Stimulated activated CD8-positive, alpha-beta memory T cell treated with anti-CD3 and anti-CD28 coated beads, Interleukin-7, amount 100 ng/mL, for 24 hours (primary cell): ENCODE data around the gene VKORC1L1.
"Not testable (repeated sequence)": the region's sequence is repeated elsewhere in the genome, so short reads cannot be mapped to it uniquely, and the experiment has no call there.

ENCODE experiments used
- DNase-seq: peaks from one replicate; pipeline ENCODE4 v3.0.0-alpha.2; 2020; ENCODE audit warnings: low read depth

VKORC1L1 gene

GRCh38 chr7:65884983-65885382 is 12.1 kb downstream of the VKORC1L1 start:
- DNase-seq = not testable (repeated sequence)

DNA sequence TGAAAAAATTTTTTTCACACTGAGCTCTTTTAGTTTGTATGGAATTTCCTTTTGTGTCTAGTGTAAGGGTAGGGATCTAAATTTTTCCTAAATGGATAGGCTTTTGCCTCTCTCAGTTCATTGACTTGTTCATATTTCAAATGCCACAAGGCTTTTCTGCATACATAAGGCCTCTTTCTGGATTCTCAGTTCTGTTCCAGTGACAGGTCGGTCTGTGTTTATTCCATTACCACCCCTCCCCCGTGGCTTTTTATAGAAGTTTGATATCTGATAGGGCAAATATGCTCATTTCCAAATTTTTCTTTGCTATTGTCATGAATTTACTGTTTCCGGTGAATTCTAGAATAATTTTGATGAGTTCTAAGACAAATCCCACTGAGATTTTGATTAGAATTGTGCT is 12.7 kb downstream of the VKORC1L1 start:
- DNase-seq = not testable (repeated sequence)

DNA sequence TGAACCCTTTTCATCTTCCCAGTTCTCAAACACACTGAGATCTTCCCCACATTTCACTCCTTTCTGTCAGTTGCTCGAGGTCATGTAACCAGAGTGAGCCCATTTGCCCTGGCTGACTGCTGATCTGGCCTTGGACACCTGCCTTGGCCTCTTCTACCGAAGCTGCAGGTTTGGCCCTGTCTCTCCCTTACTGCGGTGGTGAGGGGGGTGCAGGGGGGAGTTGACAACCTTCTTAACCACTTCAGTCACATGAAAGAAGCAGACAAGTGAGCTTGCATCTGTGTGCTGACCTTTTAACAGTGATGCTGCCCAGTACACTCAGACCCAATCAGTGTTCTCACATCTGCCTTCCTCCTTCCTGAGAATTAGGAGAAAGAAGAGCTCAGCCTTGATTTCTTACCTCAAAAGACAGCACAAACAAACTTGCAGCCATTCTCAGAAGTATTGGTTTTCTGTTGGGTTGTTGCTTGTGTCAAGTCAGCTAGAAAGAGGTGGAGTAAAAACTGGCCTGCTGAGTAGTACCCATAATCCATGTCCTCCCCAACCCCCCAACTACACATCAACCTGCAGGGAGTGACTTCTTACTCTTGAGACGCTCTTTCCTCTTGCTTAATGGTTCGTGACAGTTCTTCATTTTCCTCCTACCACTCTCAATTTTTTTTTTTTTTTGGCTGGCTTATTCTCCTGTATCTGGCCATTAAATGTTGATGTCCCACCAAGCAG is 15.7 kb downstream of the VKORC1L1 start:
- not testable (repeated sequence) for DNase-seq

- not testable (repeated sequence) for DNase-seq
These were observed 16.8 kb downstream of the VKORC1L1 start for GRCh38 chr7:65889722-65890121.

- DNase-seq = no peak
These were observed 19.3 kb downstream of the VKORC1L1 start for GRCh38 chr7:65892161-65892560.

DNA sequence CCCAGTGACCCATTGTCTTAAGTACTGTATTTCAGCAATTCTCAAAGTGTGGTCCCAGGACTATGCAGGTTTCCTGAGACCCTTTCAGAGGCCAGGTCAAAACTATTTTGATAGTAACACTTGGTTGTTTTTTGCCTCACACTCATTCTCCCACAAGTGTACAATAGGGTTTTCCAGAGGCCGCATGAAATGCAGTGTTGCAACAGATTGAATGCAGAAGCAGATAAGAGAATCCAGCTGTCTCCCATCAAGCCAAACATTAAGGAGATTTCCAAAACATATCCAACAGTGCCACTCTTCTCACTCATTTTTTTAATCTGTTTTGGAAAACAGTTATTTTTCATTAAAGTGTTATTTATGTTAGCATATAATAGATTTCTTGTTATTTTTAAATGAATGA is 20.0 kb downstream of the VKORC1L1 start:
- no peak for DNase-seq

- DNase-seq = no peak
These were observed 23.5 kb downstream of the VKORC1L1 start for GRCh38 chr7:65896279-65896870.

GRCh38 chr7:65897289-65897688 is 24.4 kb downstream of the VKORC1L1 start:
- not testable (repeated sequence) for DNase-seq

DNA sequence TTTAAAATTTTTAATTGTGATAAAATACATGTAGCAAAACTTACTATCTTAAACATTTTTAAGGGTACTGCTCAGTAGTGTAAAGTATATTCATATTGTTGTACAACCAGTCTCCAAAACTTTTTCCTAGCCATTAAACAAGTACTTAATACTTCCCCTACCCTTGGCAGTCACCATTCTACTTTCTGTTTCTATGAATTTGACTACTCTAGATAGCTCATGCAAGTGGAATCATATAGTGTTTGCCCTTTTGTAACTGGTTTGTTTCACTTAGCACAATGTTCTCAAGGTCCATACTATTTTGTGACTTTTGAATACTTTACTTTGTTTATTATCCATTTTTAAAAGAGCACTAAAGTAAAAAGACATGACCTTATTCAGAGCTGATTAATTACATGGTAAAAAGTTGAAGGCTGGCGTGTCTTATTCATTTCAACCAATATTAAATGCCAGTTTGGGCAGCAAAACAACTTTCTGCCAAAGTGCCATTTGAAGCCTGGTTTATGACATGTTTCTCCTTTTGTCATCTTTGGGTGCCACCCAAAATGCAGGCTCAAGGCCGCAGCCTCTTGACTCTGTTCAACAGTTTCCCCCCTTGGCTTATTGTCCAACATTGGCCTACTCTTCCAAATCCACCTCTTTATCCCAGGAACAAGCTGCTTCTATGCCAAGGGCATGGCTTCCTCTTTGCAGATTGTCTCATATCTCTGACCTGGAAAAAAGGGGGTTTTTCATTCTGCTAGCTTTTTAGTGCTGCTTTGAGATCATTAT is 26.0 kb downstream of the VKORC1L1 start:
- not testable (repeated sequence) for DNase-seq

DNA sequence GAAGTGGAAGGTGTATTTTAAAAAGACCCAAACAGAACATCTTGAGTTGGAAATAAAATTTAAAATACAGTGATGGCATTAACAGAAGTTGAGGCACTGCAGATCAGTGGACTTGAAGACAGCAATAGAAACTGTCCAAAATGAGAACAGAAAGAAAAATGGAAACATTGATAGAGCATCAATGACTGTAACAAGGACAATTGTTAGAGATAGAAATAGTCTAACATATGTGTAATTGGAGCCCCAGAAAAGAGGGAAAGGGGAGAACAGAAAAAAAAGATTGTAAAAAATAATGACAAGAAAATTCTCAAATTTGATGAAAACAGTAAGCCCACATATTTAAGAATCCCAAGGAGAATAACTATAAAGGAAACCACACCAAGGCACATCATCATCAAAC is 29.4 kb downstream of the VKORC1L1 start:
- DNase-seq = no peak

DNA sequence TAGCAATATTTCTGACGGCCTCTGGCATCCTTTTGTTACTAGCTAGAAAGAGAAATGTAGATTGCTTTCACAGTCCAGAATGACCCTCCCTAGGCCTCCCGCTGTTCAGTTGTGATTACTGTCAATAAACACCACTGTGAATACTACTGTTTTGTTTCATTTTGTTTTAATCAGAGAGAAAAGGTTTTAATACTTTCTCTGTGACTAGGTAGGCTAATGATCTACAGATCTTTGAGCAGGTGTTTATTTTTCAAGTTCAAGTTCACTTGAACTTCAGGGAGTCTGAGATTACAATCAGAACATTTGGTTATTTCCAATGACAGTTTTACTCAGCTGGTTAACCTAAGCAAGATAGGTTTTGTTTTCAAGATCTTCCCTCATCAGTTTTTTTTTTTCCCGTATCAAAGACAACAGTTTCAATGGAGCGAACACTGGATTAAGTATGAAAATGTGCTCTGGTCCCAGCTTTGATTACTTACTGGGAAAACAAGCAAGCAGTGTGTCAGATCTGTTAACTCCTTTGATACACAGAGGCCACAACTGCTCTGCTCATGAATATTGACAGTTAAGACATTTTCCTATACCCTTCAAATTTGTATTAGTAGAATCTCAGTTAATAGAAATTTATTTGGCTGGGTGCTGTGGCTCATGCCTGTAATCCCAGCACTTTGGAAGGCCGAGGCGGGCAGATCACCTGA is 34.8 kb downstream of the VKORC1L1 start:
- no peak for DNase-seq

DNA sequence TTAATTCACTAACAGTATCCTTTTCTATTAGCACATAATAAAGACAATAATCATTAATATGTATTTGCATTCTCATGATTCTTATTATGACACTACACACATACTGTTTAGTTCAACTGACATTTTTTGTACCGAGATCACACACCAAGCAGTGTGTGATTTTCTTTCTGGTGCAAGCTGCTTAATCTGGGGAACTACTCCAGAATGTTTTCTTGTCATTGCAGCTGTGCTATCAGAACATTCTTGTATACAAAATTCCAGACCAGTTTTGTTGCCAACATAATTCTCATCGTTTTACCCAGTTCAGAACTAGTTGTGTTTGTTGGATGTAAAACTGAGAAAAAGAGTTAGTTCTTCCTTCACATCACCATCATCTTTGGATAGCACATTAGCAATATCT is 37.4 kb downstream of the VKORC1L1 start:
- no peak for DNase-seq

DNA sequence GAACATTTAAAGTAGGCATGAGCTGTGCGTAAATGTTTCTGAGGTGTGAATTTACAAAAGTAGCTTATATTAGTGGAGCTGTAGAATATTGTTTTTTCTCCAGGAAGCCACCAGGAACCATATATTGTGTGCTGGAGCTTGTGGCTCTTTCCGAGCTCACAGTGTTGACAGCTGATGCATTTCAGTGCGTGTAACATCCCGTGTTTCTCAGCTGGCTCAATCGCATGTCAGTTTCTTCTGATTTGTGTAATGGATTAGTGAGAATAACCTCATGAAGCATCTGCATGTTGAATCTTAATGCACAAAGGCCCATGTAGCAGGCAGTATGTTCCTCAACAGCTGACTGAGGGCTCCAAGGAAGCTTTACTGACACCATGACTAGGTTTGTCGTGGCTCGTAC is 39.4 kb downstream of the VKORC1L1 start:
- no peak for DNase-seq

- DNase-seq = no peak
These were observed 43.2 kb downstream of the VKORC1L1 start for GRCh38 chr7:65915921-65916657.

DNA sequence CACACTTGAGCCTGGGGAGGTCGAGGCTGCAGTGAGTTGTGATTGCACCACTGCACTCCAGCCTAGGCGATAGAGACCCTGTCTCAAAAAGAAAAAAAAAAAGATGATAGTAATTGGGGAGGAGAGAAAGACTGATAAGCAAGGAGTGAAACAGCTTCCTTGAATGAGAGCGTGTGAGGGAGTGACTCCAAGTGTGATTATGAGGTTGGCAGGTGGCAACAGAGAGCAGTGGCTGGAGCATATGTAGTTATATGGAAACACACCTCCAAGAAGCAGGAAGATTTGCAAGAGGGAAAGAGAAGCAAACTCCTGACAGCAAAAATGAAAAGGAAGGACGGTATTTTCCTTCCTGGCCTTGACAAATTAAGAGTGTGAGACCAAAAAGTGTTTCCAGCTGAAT is 50.4 kb downstream of the VKORC1L1 start:
- DNase-seq = no peak

DNA sequence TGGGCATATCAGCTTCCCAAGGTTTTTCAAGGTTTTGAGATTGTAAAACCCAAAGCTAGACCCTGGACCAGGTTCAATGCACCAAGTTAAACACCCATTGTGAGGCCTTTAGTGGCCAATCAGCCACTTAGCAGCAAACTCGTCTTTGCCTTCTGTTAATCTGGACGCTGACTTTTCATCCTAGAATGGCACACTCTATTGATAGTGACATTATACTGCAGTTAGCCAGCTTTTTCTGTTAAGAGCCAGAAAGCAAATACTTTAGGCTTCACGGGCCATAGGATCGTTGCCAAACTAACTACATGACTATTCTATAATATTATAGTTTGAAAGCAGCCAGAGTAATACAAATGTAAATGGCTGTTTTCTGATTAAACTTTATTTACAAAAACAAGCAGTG is 51.3 kb downstream of the VKORC1L1 start:
- no peak for DNase-seq

DNA sequence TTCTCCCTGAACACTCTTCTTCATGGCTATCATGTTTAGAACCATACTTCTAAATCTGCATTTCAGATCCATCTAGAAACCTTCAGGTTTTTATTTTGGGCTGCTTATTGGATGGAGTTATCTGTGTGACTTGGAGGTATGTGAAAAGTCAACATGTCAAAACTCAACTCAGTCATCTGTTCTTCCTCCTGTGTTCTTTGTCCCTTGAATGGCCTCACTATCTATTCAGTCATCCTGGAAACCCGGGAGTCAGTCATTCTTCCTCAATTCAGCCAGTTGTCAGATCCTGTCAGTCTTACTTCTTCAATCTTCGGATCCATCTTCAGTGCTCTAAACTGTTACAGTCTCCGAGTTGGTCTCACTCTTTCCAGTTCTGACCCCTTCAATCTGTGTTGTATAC is 52.2 kb downstream of the VKORC1L1 start:
- no peak for DNase-seq

- no peak for DNase-seq
These were observed 53.7 kb downstream of the VKORC1L1 start for GRCh38 chr7:65926588-65926987.

DNA sequence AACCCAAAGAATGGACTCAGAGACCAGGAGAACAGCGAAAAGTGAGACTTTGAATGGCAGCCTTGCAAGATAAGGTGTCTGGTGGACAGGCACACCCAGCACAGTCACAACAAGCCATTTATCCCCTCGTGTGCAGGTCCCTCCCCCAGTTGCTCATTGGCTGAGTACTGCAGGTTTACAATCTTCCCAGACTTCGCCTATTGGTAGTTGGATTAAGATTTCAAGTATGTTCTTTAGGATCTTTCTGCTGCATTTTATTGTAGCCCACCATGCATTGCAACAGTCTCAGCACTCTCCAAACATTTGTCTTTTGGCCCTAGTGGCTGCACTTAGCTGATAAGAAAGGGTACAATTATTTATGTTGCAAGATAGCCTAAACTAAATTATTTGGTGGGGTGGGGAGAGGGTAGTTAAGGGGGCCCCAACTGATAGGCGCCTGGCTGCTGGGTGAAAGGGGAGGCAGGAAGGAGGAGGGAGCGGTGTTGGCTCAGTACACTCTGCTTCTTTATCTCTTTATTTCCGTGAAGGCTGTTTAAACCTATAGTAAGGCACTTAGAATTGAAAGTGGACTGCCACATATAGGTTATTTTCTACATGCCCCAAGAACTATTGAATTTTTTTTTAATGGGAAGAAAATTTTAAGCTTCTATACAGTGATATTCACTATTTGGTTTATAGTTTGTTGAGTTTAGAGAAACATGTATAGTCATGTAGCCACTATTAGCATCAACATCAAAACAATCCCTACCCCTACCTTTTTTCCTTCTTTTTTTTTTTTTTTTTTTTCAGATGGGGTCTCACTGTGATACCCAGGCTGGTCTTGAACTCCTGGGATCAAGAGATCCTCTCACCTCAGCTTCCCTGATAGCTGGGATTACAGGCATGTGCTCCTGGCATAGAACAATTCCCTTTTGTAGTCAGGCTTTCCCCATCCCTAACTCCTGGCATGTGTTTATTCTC is 54.9 kb downstream of the VKORC1L1 start:
- DNase-seq = no peak

- no peak for DNase-seq
These were observed 58.8 kb downstream of the VKORC1L1 start for GRCh38 chr7:65931685-65932084.

DNA sequence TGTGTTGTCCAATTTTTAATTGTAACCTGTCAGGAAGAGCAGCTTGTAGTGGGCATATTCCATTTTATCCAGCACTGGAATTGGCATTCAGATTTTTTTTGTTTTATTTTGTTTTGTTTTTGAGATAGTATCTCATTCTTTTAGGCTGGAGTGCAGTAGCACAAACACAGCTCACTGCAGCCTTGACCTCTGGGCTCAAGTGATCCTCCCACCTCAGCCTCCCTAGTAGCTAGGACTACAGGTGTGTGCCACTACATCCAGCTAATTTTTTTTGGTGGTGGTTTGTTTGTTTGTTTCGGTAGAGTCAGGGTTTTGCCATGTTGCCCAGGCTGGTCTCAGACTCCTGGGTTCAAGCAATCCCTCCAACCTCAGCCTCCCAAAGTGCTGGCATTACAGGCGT is 64.4 kb downstream of the VKORC1L1 start:
- no peak for DNase-seq
